ENCODE measurements around the gene PHF24.
"Not testable (repeated sequence)": the region's sequence is repeated elsewhere in the genome, so short reads cannot be mapped to it uniquely, and the experiment has no call there.

Gene PHF24

DNA sequence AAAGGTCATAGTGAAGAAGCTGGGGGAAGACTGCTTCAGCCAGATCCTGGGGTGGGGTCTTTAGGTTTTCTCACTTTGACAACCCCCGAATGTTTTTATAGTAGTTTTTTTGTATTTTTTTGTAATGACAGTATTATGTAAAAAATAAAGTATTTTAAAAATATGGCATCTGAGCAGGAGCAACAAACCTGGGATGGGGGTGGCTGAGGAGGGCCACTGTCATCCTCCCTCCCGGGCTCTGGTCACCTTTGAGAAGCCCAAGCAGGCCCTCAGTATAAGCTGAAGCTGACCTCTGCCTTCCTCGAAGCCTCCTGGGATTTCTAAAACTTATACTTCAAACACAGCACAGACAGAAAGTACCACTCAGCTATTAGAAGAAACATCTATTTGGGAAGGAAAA lies 40.2 kb downstream of the PHF24 start:
- no peak for DNase-seq

DNA sequence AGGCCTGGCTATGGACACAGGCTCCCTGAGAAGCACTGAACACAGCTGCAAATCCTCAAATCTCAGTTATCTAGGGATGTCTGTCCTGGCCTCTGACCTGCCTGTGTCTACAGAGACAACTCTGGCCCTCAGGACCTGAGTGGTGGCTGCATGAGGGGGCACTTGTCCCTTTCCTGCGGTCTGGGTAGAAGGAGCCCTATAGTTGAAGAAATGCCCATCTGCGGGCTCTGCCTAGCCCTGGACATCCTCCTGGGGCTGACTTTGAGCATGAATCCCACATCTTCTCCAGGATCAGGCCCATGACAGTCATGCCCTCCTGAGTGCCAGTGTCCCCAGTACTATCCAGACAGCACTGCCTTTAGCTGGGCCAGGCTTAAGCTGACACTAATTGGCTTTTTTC lies 41.5 kb downstream of the PHF24 start:
- no peak for DNase-seq

GRCh38 chr9:35000535-35001284 lies 42.6 kb downstream of the PHF24 start:
- DNase-seq: no peak

DNA sequence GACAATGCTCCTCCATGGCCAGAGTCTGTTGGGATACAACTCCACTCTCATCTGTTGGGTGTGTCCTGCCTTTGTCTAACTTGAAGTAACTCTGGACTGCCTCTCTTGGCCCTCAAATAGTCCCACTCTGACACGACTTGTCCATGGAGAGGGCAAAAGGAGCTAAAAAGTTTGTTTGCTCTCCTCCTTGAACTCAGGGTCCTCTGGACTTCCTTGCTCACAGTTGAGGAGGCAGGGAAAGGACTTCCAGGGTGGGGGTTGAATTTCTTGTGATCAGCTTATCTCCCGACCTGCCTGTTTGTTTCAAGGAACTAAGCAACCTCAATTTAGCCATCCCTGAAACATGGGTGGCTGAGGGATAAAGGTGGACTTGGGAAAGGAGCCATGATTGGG lies 43.2 kb downstream of the PHF24 start:
- no peak for DNase-seq

DNA sequence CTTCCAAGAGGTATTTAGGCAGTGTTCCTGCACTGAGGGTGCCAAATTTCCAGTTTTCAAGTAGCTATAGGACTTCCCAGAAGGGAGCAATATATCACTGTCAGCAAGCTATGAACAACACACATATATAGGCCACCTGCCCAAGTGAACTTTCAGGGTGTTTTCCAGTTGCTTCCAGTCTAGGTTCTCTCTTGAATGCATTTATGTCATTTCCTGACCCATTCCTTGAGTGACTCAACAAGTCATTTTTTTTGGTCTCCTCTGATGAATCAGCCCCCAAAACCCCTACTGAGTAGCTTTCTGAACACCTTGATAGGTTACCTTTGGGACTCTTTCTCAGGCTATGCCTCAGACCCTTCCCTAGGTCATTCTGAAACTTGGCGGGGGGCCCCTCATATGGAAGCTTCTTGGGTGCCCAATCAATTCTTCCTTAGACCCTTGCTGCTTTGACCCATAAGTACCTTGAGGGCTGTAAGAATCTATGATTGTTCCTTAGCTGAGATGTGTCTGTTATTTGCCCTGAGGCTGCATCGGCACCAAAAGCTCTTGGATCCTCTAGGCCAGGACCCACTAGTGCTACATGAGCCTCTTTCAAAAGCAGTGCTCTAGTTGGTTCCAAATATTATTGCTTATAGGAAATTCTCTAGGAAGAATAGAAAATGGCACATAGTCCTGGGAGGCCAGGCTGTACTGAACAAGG lies 43.9 kb downstream of the PHF24 start:
- no peak for DNase-seq

DNA sequence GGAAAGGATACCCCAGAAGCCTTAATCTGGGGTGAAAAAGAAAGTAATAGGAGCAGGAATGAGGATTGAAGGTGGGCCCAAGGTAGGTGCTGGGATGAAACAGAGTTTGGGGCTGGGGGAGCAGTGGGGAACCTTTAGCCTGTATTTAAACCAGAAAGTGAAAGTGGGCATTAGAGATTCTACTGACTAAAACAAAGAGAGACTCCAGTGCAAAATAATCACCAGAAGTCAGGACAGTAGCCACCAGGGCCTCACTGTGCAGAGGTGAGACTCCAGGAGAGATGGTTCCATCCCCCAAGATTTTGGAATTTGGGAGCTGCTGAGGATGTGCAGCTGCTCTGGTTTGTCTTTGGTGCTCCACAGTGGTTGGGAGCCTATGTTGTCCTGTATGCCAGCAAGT lies 44.5 kb downstream of the PHF24 start:
- no peak for DNase-seq

DNA sequence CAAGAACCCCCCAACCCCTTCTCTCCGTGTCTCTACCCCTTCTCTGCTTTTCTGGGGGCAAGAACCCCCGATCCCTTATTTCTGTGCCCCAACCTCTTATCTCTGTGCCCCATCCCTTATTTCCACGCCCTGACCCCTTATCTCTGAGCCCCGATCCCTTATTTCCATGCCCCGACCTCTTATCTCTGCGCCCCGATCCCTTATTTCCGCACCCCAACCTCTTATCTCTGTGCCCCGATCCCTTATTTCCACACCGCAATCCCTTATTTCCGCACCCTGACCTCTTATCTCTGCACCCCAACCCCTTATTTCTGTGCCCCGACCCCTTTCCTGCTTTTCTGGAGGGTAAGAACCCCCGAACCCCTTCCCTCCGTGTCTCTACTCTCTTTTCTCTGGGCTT lies 46.2 kb downstream of the PHF24 start:
- not testable (repeated sequence) for DNase-seq

GRCh38 chr9:35010351-35010958 lies 52.4 kb downstream of the PHF24 start:
- no peak for DNase-seq

GRCh38 chr9:35014517-35014916 lies 56.4 kb downstream of the PHF24 start:
- DNase-seq: no peak

GRCh38 chr9:35023443-35023842 lies 65.4 kb downstream of the PHF24 start:
- DNase-seq: not testable (repeated sequence)

DNA sequence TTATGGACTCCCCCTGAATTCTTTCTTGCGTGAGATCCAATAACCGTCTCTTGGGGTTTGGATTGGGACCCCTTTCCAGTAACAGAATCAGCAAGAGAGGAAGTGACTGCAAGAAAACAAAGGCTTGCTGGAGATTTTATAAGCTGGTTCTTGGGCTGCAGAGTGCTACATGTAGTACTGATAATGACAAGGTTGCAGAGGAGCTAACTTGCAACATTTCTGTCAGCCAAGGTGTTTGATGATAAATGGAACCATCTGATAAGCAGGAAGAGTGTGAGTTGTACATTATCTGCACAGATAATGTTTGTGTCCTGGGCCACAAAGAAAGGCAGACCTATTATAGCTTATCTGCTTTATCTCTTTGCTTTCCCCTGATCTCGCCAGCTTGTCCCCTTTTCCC lies 68.6 kb downstream of the PHF24 start:
- no peak for DNase-seq

- DNase-seq: no peak
Measured at GRCh38 chr9:35027374-35027773, 69.3 kb downstream of the PHF24 start.

GRCh38 chr9:35027860-35028259 lies 69.8 kb downstream of the PHF24 start:
- DNase-seq: no peak

- DNase-seq: no peak
Measured at GRCh38 chr9:35028341-35028740, 70.3 kb downstream of the PHF24 start.

DNA sequence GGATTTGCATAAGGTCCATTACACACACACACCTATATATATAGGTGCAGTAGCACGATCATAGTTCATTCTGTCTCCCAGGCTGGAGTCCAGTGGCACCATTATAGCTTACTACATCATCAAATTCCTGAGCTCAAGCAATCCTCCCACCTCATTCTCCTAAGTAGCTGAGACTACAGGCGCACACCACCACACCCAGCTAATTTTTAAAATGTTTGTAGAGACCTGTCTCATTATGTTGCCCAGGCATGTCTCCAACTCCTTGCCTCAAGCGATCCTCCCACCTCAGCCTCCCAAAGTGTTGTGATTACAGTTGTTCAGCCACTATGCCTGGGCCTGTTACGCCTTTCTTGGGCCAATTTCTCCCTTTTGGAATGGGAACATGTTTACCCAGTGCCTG lies 71.2 kb downstream of the PHF24 start:
- DNase-seq: no peak

- DNase-seq: no peak
Measured at GRCh38 chr9:35029852-35030251, 71.8 kb downstream of the PHF24 start.

All from activated CD4-positive, alpha-beta T cell treated with anti-CD3 and anti-CD28 coated beads, Interleukin-2, amount 50 U/mL, for 4 hours (primary cell).